CD14-positive monocyte (primary cell): ENCODE data around the gene EEIG1. TPM values are rescaled to one million over a fixed set of nuclear protein-coding genes. Genes with fewer than 3 reads are reported as not detected.

Experiments used
- DNase-seq, 3 donors: peaks; one replicate each; pipeline ENCODE4 v3.0.0-alpha.2; 2011 to 2022
- H2AFZ ChIP-seq: 2 replicates; pipeline ENCODE4 v1.6.0; 2012; ENCODE audit warnings: mild to moderate bottlenecking, low read depth, low read length, inconsistent platforms; ENCODE audit not compliant: insufficient read depth, poor library complexity, severe bottlenecking
- H3K27ac ChIP-seq, 2 donors: 1 replicate in 1 of 2; 2 replicates in 1 of 2; pipeline ENCODE4 v1.5.1; 2012 to 2013; ENCODE audit warnings: low read length in 2 of 2, control low read depth in 1 of 2, inconsistent platforms in 1 of 2, low read depth in 1 of 2, mild to moderate bottlenecking in 1 of 2
- H3K27me3 ChIP-seq, 2 donors: one replicate each; pipeline versions ENCODE4 v1.6.0 to v1.6.1; 2011 to 2013; ENCODE audit warnings: low read length in 2 of 2; ENCODE audit not compliant: control insufficient read depth in 2 of 2, insufficient read depth in 2 of 2
- H3K36me3 ChIP-seq, 2 donors: replicated peaks in 1 of 2; 1 replicate in 1 of 2; 2 replicates in 1 of 2; pipeline versions ENCODE4 v1.5.1 to v1.6.1; 2012 to 2013; ENCODE audit warnings: low read length in 2 of 2, control low read depth in 1 of 2, inconsistent platforms in 1 of 2, mild to moderate bottlenecking in 1 of 2; ENCODE audit not compliant: insufficient read depth in 2 of 2, control insufficient read depth in 1 of 2
- H3K4me1 ChIP-seq, 2 donors: 1 replicate in 1 of 2; 2 replicates in 1 of 2; pipeline versions ENCODE4 v1.5.1 to v1.6.1; 2012 to 2013; ENCODE audit warnings: low read length in 2 of 2, control low read depth in 1 of 2, inconsistent platforms in 1 of 2, mild to moderate bottlenecking in 1 of 2, moderate library complexity in 1 of 2; ENCODE audit not compliant: insufficient read depth in 2 of 2, control insufficient read depth in 1 of 2
- H3K4me2 ChIP-seq: replicated peaks from 2 replicates; pipeline ENCODE3; 2012; ENCODE audit warnings: low read length, moderate library complexity, mild to moderate bottlenecking; ENCODE audit not compliant: poor library complexity, severe bottlenecking; ENCODE audit errors: extremely low read depth
- H3K4me3 ChIP-seq, 3 experiments: fragments of 200-600 bp in 1 of 3; sonication (generic) in 1 of 3; replicated peaks in 1 of 3; 1 replicate in 2 of 3; 2 replicates in 1 of 3; pipeline ENCODE4 v1.5.1; 2011 to 2013; ENCODE audit warnings: low read length in 3 of 3, mild to moderate bottlenecking in 3 of 3, control low read depth in 2 of 3, low read depth in 2 of 3, inconsistent platforms in 1 of 3, moderate library complexity in 1 of 3
- H3K79me2 ChIP-seq: 2 replicates; pipeline ENCODE4 v1.6.0; 2012; ENCODE audit warnings: mild to moderate bottlenecking, control low read depth, inconsistent platforms, low read length, moderate library complexity; ENCODE audit not compliant: insufficient read depth
- H3K9ac ChIP-seq: 2 replicates; pipeline ENCODE4 v1.6.0; 2017; ENCODE audit warnings: low read length, mild to moderate bottlenecking; ENCODE audit not compliant: insufficient read depth, poor library complexity, severe bottlenecking
- H3K9me3 ChIP-seq, 2 donors: replicated peaks in 1 of 2; 1 replicate in 1 of 2; 2 replicates in 1 of 2; pipeline versions ENCODE4 v1.5.1 to v1.6.1; 2012 to 2013; ENCODE audit warnings: low read length in 2 of 2, control low read depth in 1 of 2; ENCODE audit not compliant: control insufficient read depth in 1 of 2, insufficient read depth in 1 of 2
- H4K20me1 ChIP-seq: 2 replicates; pipeline ENCODE4 v1.6.0; 2012; ENCODE audit warnings: mild to moderate bottlenecking, low read length, control low read depth, moderate library complexity; ENCODE audit not compliant: insufficient read depth
- H3K27ac Mint-ChIP-seq, 7 donors: one replicate each; pipeline ENCODE4 v1.8.0; 2020; ENCODE audit warnings: mild to moderate bottlenecking in 7 of 7, mixed read lengths in 7 of 7, moderate library complexity in 6 of 7, inconsistent platforms in 2 of 7
- H3K27me3 Mint-ChIP-seq, 3 donors: one replicate each; pipeline ENCODE4 v1.8.0; 2021 to 2022; ENCODE audit warnings: low read depth in 3 of 3, mild to moderate bottlenecking in 3 of 3, mixed read lengths in 3 of 3, moderate library complexity in 3 of 3, inconsistent platforms in 1 of 3
- H3K36me3 Mint-ChIP-seq, 2 donors: one replicate each; pipeline ENCODE4 v1.8.0; 2020; ENCODE audit warnings: mixed read lengths in 2 of 2, inconsistent platforms in 1 of 2, mild to moderate bottlenecking in 1 of 2
- H3K4me1 Mint-ChIP-seq: one replicate; pipeline ENCODE4 v1.8.0; 2020; ENCODE audit warnings: mild to moderate bottlenecking, mixed read lengths
- H3K4me3 Mint-ChIP-seq, 2 donors: one replicate each; pipeline ENCODE4 v1.8.0; 2020; ENCODE audit warnings: mild to moderate bottlenecking in 2 of 2, mixed read lengths in 2 of 2, moderate library complexity in 1 of 2
- H3K9me3 Mint-ChIP-seq, 7 donors: one replicate each; pipeline ENCODE4 v1.8.0; 2020 to 2022; ENCODE audit warnings: mixed read lengths in 7 of 7, mild to moderate bottlenecking in 6 of 7, moderate library complexity in 6 of 7, inconsistent platforms in 2 of 7
- CTCF ChIP-seq: fragments of 200-600 bp; IDR thresholded peaks from one replicate; pipeline ENCODE4 v1.8.0; 2022; ENCODE audit warnings: antibody characterized with exemption, mild to moderate bottlenecking
- WGBS: methylation state at CpG from one replicate; pipeline ENCODE4 v1.1.5; 2013; ENCODE audit warnings: missing lambda C conversion rate; ENCODE audit not compliant: insufficient coverage; 5-methylcytosine and 5-hydroxymethylcytosine counted together
- intact Hi-C, 2 donors: fragments of 100-400 bp; cut with micrococcal nuclease; formaldehyde crosslinking; loops; one replicate each; pipeline versions ENCODE4 v1.15.0 to v1.15.1; 2023
- polyA plus RNA-seq, 3 donors: library from polyadenylated mRNA; depleted of rRNA in 1 of 3; unstranded in 2 of 3; stranded (reverse) in 1 of 3; fragments of 300-500 nt in 2 of 3; fragments of >200 nt in 1 of 3; fragmentation: Illumina TruSeq in 2 of 3; gene quantifications; 1 replicate in 2 of 3; 2 replicates in 1 of 3; pipeline ENCODE4 v1.2.3, GENCODE V29; 2012 to 2021

Gene EEIG1
- polyA plus RNA-seq, 3 donors, result 0.86 to 2.3 (median 2.1) TPM

DNA sequence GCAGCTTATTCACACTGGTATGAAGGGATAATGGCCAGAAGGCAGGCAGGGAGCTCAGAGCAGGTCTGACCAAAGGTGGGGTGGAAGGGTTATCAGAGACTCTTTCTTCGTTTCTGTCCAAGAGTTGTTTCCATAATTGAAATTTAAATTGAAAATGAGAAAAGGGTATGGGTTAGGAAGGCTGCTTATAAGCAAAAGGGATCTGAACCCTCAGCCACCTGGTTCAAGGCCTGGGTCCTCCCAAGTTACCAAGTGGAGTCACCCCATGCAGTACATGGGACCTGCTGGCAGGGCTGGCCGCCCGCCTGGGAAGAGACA, 17.8 kb downstream of the EEIG1 start:
- Histone ChIP-seq H4K20me1 (no peaks in the 10 kb centered on the region), H3K27me3 (no peaks in the 10 kb centered on the region), H3K27ac (no peak overlapping the region), H3K9me3 (no peaks in the 10 kb centered on the region), H2AFZ (no peak overlapping the region), H3K4me3 (no peak overlapping the region), H3K4me1 (peaks cover 13 to 22% of the 10 kb centered on the region in 2 donors), H3K36me3 (no peaks in the 10 kb centered on the region), H3K79me2 (no peaks in the 10 kb centered on the region), H3K4me2 (no peak overlapping the region), H3K9ac (no peak overlapping the region)
- peaks cover 2 to 9% (median 4%) of the 10 kb centered on the region in 3 donors for H3K27me3 Mint-ChIP-seq
- H3K9me3 Mint-ChIP-seq, result peaks cover 0 to 4% (median 0%) of the 10 kb centered on the region in 7 donors
- 83% methylated on average over 2 of the region's 3 CpGs for WGBS
- no peak for TF ChIP-seq CTCF
- H3K27ac Mint-ChIP-seq, result no peak overlapping the region
- no peaks in the 10 kb centered on the region for H3K36me3 Mint-ChIP-seq
- DNase-seq, result no peak
- peaks cover 27% of the 10 kb centered on the region for H3K4me1 Mint-ChIP-seq
- intact Hi-C loops, result no loop called here
- H3K4me3 Mint-ChIP-seq, result no peak overlapping the region

DNA sequence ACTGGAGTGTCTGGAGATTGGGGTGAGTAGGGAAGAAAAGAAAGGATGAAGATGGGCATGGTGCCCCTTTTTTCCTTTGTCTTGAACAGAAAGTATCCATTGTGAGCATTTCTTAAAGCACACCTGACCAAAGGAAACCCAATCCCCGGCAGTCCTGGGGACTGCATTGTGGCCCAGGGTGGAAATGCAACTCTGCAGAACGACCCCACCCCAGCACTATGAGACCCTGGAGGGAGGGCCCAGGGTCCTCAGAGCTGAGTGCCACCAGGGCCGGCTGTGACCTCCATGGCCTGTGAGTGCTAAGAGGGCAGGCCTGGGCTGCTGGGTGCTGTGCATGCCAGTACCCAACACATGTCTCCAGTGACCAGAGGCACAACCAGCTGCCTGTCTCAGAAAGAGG, 18.5 kb downstream of the EEIG1 start:
- no peak for DNase-seq
- no peaks in the 10 kb centered on the region for H3K36me3 Mint-ChIP-seq
- no peak for TF ChIP-seq CTCF

More for the DNA sequence above, 18.5 kb downstream of the EEIG1 start:
- Histone ChIP-seq H3K4me1 (peaks cover 13 to 20% of the 10 kb centered on the region in 2 donors), H3K27me3 (no peaks in the 10 kb centered on the region), H4K20me1 (no peaks in the 10 kb centered on the region), H3K9ac (no peak overlapping the region), H3K9me3 (no peaks in the 10 kb centered on the region), H3K27ac (no peak overlapping the region), H3K36me3 (no peaks in the 10 kb centered on the region), H3K4me2 (no peak overlapping the region), H3K79me2 (no peaks in the 10 kb centered on the region), H3K4me3 (no peak overlapping the region), H2AFZ (no peak overlapping the region)
- H3K4me1 Mint-ChIP-seq, result peaks cover 25% of the 10 kb centered on the region
- intact Hi-C loops, result no loop called here
- no peak overlapping the region for H3K27ac Mint-ChIP-seq
- H3K4me3 Mint-ChIP-seq, result no peak overlapping the region
- peaks cover 2 to 9% (median 4%) of the 10 kb centered on the region in 3 donors for H3K27me3 Mint-ChIP-seq
- H3K9me3 Mint-ChIP-seq, result peaks cover 0 to 4% (median 0%) of the 10 kb centered on the region in 7 donors
- 0% methylated on average over 1 of the region's 3 CpGs for WGBS
